Measurements from ENCODE around the gene IFITM5.
"Not testable (repeated sequence)": the region's sequence is repeated elsewhere in the genome, so short reads cannot be mapped to it uniquely, and the experiment has no call there.

Gene IFITM5

DNA sequence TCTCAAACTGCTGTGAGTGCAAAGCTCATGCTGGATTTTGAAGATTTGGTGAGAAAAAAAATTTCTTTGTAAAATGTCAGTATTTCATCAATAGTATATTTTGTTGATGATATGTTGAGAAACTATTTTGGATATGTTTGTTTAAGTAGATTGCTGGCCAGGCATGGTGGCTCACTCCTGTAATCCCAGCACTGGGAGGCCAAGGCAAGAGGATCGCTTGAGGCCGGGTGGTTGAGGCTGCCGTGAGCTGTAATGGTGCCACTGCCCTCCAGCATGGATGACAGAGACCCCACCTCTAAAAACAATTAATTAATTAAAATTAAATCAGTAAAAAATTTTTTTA, 28.2 kb upstream of the IFITM5 start:
- no peak for DNase-seq

- DNase-seq: no peak
Measured at GRCh38 chr11:326842-327580, 27.7 kb upstream of the IFITM5 start.

DNA sequence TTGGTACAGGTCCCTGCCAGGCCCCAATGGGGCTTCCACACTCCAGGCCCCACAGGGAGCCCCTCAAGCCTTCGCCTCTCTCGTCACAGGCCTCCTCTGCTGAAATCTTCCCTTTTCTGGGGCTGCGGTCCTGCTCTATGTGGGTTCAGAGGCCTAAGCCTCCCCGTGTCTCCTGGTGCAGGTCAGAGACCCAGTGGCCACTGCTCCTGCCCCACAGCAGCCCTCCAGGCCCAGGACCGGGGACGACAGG, 27.2 kb upstream of the IFITM5 start:
- no peak for DNase-seq

DNA sequence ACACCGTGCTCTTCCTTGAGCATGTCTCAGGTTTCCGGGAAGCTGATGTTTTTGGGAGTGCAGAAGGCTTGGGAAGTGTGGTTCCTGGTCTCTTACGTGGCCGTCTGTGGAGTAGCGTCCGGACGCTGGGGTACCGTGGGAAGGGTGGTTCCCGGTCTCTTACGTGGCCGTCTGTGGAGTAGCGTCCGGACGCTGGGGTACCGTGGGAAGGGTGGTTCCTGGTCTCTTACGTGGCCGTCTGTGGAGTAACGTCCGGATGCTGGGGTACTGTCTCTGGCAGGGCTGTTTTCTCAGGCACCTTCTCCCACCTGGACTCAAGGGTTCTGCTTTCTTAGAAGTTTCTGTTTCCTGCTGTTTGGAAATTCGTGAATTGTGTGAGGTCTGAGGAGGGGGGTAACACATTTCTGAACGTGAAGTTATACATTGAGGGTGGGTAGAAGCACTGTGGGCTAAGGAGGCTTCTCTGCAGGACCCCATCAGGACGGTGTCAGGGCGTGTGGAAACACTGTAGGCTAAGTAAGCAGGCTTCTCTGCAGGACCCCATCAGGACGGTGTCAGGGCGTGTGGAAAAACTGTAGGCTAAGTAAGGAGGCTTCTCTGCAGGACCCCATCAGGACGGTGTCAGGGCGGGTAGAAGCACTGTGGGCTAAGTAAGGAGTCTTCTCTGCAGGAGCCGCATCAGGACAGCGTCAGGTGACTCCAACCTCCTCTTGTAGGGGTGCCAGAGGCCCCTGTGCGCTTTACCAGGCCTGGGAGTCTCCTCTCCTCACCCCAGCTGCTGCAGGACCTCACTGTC, 26.7 kb upstream of the IFITM5 start:
- DNase-seq: no peak

- DNase-seq: not testable (repeated sequence)
Measured at GRCh38 chr11:324593-325517, 25.5 kb upstream of the IFITM5 start.

- no peak for DNase-seq
Measured at GRCh38 chr11:324156-324555, 24.8 kb upstream of the IFITM5 start.

GRCh38 chr11:319888-320273, 20.6 kb upstream of the IFITM5 start:
- DNase-seq: not testable (repeated sequence)

DNA sequence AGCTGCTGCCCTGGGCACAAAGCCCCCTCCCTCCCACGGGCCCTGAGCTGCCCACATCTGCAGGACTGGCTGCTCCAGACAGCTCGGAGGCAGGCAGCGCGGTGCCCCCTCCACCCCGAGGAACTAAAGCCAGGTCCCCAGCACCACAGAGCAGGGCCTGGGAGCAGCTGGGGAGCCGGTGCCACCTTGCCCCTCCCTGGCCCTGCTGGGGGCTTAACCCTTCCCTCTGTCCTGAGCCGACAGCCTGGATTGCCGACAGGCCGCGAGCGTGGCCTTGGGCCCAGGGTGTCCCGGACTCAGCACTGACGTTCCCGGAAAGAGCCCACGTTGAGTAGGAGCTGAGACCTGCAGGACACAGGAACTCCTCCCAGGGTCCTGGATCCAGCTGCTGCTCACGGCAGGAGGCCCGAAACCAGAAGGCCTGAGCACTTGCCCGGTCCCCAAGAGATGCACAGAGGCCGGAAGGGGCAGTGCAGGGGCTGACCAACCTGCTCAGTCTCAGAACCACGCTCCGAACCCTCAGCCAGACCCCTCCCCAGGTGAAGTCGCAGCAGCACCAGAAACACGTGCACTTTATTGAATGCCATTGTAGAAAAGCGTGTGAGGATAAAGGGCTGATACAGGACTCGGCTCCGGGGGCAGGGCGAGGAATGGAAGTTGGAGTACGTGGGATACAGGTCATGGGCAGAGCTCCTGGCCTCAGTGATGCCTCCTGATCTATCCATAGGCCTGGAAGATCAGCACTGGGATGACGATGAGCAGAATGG, 20.0 kb upstream of the IFITM5 start:
- not testable (repeated sequence) for DNase-seq

DNA sequence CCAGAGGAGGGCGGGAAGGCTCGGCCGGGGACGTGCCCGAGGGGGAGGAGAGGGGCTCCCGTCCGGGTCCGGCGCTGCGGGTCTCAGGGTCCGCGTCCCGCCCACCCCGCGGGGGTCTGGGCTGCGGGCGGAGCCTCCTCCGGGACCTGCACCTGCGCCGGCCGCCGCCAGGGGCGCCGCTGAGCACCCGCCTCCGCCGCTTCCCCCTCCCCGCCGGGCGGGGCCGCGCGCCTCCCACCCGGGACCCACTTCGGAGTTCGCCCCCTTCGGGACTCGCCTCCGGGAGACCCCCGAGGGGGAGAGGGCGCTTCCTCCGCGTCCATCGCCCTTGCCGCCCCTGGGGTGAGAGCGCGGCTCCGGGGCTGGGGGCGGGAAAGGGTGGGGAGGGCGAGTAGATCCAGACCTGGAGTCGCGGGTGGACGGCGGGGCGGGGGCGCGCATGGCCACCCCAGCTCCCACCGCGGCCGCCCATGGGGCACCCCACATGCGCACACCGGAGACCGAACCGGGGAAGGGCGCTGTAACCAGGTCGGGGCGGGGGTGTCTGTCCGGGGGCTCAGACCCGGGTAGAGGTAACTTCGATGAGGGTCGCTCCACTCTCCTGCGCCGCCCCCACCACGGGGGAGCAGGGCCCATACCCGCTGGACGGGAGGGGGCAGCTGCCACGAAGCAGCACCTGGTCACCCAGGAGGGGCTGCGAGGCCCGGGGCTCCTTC, 19.2 kb upstream of the IFITM5 start:
- not testable (repeated sequence) for DNase-seq

GRCh38 chr11:317668-318404, 18.5 kb upstream of the IFITM5 start:
- DNase-seq: not testable (repeated sequence)

GRCh38 chr11:316891-317301, 17.6 kb upstream of the IFITM5 start:
- DNase-seq: no peak

DNA sequence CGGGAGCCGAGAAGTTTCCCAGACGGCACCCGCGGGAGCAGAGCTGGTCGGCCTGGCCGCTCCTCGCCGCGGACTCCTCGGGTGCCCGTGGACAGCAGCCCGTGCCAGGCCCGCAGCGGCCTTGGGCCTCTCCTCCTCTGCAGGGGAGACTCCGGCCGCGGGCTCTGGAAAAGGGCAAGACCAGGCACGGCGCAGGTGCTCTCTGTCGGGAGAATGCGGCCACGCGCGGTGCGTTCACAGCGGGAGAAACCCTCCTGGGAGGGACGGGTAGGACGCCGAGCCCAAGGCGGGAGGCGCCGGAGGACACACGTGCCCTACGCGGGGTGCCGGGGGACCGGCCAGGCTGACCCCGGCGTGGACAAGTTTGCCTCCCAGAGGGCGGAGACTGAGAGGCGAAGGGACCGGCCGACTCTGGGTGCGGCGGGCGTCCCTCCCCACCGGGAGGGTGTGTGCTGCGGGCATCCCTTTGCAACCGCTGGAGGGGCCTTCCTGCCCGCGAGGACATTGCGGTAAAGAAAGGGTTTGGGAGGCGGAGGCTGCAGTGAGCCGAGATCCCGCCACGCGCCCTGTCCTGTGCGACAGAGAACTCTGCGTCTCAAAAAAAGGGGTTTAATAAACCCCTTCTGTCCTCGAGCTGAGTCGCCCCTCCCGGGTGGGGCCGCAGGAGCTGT, 16.8 kb upstream of the IFITM5 start:
- DNase-seq: no peak

- DNase-seq: no peak
Measured at GRCh38 chr11:315516-315994, 16.2 kb upstream of the IFITM5 start.

DNA sequence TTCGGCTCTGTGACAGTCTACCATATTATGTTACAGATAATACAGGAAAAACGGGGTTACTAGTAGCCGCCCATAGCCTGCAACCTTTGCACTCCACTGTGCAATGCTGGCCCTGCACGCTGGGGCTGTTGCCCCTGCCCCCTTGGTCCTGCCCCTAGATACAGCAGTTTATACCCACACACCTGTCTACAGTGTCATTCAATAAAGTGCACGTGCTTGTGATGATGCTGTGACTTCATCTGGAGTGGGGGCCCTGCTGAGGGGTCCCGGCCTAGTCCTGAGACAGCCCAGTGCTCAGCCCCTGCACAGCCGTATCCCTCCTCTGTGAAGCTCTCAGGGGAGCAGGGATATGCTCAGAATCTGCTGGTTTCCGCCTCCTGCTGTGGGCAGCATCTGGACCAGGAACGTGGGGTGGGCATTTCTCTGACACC, 15.7 kb upstream of the IFITM5 start:
- no peak for DNase-seq

- not testable (repeated sequence) for DNase-seq
Measured at GRCh38 chr11:314554-314875, 15.2 kb upstream of the IFITM5 start.

GRCh38 chr11:313787-314553, 14.6 kb upstream of the IFITM5 start, which contains the start of gene IFITM1:
Gene IFITM1, plus strand, starts transcription at chr11:314040. Its CDS starts 131 bp downstream, at chr11:314171.
- DNase-seq: no peak

DNA sequence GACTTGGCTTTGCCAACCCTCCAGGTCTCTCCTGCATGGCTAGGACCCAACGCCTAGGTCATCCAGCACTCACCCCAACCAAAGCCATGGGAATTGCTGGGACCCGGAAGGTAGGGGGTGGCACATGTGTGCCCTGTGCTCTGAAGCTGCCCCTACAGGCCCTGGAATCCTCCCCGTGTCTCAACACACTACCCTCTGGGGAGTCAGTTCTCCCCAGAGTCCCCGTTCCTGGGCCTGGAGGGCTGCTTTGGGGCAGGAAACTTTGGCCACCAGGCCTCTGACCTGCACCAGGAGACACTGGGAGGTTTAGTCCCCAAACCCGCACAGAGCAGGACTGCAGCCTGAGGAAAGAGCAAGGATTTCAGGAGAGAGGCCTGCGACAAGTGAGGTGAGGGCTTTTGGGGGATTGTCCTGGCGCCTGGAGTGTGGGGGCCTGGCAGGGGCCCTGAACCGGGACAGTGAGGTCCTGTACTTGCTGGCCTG, 14.0 kb upstream of the IFITM5 start:
- DNase-seq: no peak

GRCh38 chr11:312092-312816, 12.9 kb upstream of the IFITM5 start:
- DNase-seq: no peak
